ENCODE measurements around the gene GGTA1.

Gene GGTA1

DNA sequence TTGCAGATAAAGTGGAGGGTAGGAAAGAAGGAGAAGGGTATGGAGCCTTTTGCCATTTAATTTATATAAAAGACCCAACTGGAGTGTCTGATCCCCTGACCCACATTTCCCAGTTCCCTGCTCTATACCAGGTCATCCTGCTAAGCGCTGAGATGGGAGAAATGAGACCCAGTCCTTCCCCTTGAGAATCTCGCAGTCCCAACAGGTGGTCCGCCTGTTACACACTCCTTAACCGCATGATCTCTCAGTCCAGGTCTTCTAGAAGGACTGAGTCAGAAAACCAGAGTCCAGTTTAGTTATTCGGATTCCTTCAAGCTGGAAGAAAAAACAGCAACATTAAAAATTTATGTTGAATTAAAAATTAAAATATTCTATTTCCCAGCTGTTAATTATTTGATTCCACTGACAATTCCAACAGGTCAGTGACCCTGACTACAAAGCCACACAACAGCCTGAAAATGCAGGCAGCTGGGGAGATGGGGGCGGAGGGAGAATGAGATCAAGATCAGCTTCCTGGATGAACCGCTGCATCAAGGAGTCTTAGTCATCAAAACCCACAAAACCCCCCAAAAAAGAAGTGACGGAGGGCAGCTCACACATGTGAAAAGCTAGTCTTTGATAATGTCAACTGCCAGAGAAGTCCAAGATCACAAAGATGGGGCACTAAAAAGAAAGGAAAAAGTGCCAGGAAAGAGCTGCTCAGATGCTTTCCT is 44.0 kb downstream of the GGTA1 start:
- Mint-ChIP-seq H3K9me3 (no peaks in the 10 kb centered on the region), H3K27me3 (peaks cover 41% of the 10 kb centered on the region), H3K4me3 (no peak overlapping the region), H3K36me3 (ENCODE audit: low read depth) (no peaks in the 10 kb centered on the region), H3K4me1 (peaks cover 32% of the 10 kb centered on the region), H3K27ac (peak overlapping the region; percentile 52)
- DNase-seq (peak; percentile 52), ATAC-seq (peak; percentile 90)

DNA sequence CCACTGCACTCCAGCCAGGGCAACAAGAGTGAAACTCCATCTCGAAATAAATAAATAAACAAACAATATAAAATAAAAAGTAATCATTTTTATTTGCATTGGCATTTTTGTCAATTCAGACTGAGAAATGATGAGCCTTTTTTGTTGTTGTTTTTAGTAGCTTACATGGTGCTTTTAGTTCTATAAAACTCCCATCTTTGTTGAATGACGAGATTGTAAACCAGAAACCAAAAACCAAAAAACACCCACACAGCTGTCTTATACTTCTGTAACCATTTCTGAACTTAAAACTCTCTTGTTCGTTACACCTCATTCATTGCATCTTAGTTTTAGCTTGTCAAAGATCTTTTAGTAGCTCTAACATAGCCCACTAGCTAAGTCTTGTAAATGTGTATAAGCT is 44.7 kb downstream of the GGTA1 start:
- ATAC-seq: peak; percentile 37
- no peak for DNase-seq
- Mint-ChIP-seq H3K4me1 (peaks cover 32% of the 10 kb centered on the region), H3K9me3 (no peaks in the 10 kb centered on the region), H3K4me3 (no peak overlapping the region), H3K36me3 (ENCODE audit: low read depth) (no peaks in the 10 kb centered on the region), H3K27ac (peak overlapping the region; percentile 52), H3K27me3 (peaks cover 38% of the 10 kb centered on the region)

DNA sequence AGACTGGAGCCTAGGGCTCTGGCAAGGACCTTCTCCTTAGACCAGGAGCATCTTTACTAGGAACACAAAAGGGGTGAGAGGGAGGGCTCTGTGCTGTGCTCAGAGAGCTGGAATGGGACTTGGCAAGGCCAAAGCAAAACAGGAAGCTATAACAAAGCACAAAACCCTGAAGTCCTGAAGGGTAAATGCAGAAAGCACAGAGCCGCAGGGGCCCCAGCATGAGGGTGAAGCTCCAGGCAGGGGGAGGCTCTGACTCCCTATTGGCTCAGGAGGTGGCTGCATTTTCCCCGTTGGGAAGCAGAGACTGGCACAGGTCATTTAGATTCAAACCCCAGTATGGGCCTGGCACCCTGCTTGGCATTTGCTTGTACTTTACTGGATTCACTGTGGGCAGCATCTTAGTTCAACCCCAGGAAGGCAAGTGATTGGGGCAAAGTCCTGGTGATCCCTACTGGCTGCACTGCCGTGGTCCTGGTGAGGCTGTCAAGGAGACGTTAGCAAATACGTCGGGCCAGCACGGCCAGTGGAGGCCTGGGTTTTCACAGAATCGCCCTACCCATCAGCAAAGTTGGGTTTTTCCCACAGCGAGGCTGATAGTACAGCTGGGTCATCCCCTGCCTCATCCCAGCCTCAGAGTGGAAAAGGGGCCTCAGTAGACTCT is 46.3 kb downstream of the GGTA1 start:
- Mint-ChIP-seq H3K9me3 (no peaks in the 10 kb centered on the region), H3K27me3 (peaks cover 32% of the 10 kb centered on the region), H3K4me3 (no peak overlapping the region), H3K27ac (no peak overlapping the region), H3K4me1 (peaks cover 32% of the 10 kb centered on the region), H3K36me3 (ENCODE audit: low read depth) (no peaks in the 10 kb centered on the region)
- DNase-seq: no peak
- ATAC-seq: no peak

DNA sequence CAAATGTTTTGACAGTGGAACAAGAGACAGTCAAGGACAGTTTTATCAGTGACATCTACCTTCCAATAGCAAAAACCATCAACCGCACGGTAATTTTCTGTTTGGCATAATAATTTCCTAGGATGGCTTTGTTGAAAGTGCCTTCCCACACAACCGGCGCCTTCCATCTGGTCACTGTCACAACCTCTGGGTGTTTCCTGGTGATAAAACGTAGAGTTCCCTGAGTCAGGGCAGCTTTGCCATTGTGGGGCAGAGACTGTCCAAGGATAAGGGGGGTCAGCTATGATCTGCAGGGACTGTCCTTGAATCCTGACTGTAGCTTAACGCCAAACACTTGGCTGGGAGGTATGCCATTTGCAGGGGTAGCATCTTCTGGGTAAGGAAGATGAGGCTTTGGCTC is 47.6 kb downstream of the GGTA1 start:
- ATAC-seq (no peak), DNase-seq (no peak)
- Mint-ChIP-seq H3K27me3 (peaks cover 33% of the 10 kb centered on the region), H3K4me3 (no peak overlapping the region), H3K36me3 (ENCODE audit: low read depth) (no peaks in the 10 kb centered on the region), H3K27ac (no peak overlapping the region), H3K9me3 (no peaks in the 10 kb centered on the region), H3K4me1 (peaks cover 39% of the 10 kb centered on the region)

DNA sequence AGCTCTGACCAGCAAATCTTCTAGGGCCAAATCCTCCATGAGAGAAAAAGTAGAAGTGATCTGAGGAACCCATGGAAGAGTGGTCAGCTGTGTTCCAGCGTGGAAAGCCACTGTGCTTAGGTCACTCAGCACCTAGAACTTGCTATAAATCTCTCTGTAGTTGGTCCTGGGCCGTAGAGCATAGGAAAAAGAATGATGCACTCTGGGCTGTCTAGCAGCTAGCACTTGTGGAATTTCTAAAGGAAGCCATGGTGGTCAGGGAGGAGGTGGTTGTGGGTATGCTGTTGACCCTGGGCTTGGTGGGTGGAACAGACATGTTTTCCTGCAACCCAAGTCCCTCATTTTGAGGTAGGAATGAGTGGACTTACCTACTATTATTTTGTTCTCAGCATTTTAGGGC is 48.1 kb downstream of the GGTA1 start:
- Mint-ChIP-seq H3K27me3 (peaks cover 30% of the 10 kb centered on the region), H3K4me1 (peaks cover 36% of the 10 kb centered on the region), H3K36me3 (ENCODE audit: low read depth) (no peaks in the 10 kb centered on the region), H3K27ac (no peak overlapping the region), H3K9me3 (no peaks in the 10 kb centered on the region), H3K4me3 (no peak overlapping the region)
- ATAC-seq (no peak), DNase-seq (no peak)

DNA sequence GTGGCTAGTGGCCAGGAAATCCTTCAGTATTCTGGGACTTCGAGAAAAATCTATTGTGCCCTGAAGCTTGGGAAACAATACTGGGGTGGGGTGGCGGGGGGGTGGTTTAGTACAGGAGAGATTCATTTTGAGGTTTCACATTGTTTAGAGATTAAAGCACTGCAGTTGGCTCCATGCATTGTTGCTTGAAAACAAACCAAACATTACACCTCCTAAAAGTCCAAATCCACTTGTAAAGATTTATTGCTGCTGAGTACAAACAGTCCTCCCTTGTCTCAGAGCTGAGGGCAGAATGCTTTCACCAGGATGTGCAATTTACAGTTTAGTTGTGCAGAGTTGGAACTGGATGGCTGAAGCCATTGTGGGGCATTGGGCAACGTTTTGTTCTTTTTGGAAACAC is 49.4 kb downstream of the GGTA1 start:
- Mint-ChIP-seq H3K27me3 (peaks cover 30% of the 10 kb centered on the region), H3K4me3 (no peak overlapping the region)
- DNase-seq: no peak

DNA sequence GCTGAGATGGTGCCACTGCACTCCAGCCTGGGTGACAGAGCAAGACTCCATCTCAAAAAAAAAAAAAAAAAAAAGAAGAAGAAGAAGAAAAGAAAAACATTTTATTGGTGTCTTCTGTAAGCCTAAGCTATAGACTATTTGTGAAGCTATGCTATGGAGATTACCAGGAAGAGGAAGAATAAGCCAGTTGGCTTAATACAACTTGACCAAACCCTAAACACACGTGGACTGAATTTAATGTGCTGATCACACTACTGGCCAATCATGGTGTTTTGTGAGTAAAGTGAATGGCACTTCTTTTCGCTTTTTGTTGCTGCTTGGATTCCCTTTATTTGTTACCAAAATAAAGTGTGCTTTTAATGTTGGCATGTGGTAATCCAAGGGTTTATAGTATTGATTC is 49.9 kb downstream of the GGTA1 start:
- no peak overlapping the region for H3K4me3 Mint-ChIP-seq
- H3K27ac Mint-ChIP-seq: no peak overlapping the region
- DNase-seq (no peak), ATAC-seq (no peak)
- H3K4me1 Mint-ChIP-seq: peaks cover 19% of the 10 kb centered on the region
- H3K9me3 Mint-ChIP-seq: no peaks in the 10 kb centered on the region
- peaks cover 30% of the 10 kb centered on the region for H3K27me3 Mint-ChIP-seq
- no peaks in the 10 kb centered on the region for H3K36me3 Mint-ChIP-seq (ENCODE audit: low read depth)

More for the DNA sequence above, 49.4 kb downstream of the GGTA1 start:
- H3K27ac Mint-ChIP-seq: no peak overlapping the region
- H3K4me1 Mint-ChIP-seq: peaks cover 23% of the 10 kb centered on the region
- no peaks in the 10 kb centered on the region for H3K36me3 Mint-ChIP-seq (ENCODE audit: low read depth)
- no peaks in the 10 kb centered on the region for H3K9me3 Mint-ChIP-seq
- ATAC-seq: no peak

DNA sequence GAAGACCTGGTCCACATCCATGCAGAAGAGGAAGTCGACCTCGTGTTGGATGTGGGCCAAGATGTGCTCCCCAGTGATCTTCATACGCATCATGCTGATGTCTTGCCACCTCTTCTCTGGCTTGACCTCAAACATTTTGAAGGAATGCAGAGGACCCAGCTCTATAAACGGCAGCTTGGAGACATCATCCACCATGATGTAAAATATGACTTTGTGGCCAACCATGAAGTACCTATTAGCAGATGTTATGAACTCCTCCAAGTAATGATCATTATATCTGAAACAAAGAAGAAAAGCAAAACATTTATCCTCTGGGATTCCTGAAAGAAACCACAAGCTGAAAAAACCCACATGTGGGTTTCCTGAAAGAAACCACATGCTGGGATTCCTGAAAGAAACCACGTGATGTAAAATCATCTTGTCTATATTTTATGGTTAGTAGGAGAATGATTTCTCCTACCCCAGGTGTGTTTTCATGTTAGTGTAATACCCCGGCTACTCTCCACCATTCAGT is 52.3 kb downstream of the GGTA1 start:
- H3K27ac Mint-ChIP-seq: no peak overlapping the region
- H3K27me3 Mint-ChIP-seq: peaks cover 28% of the 10 kb centered on the region
- no peak for DNase-seq
- H3K4me1 Mint-ChIP-seq: peaks cover 15% of the 10 kb centered on the region
- no peak for ATAC-seq
- H3K36me3 Mint-ChIP-seq (ENCODE audit: low read depth): no peaks in the 10 kb centered on the region
- H3K9me3 Mint-ChIP-seq: no peaks in the 10 kb centered on the region
- H3K4me3 Mint-ChIP-seq: no peak overlapping the region

DNA sequence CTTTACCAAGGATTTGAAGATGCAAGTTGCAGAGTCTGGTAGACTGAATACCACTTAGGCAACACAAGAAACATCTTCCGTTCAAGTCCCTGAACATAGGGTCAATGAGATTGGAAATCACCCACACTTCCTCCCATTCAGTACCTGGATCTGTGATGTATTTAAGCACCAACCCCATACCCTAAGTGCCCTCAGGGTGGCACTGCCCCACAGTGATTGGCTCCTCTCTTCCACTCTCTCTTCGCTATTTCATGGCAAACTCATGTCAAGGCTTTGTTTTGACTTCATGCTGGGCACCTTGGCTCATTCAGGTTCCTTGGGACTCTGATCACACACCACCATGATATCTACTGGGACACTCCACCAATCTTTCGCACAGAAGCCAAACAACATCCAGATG is 53.7 kb downstream of the GGTA1 start:
- Mint-ChIP-seq H3K27ac (no peak overlapping the region), H3K9me3 (no peaks in the 10 kb centered on the region), H3K36me3 (ENCODE audit: low read depth) (no peaks in the 10 kb centered on the region), H3K4me3 (no peak overlapping the region), H3K27me3 (peaks cover 22% of the 10 kb centered on the region), H3K4me1 (peaks cover 7% of the 10 kb centered on the region)
- DNase-seq (peak; percentile 22), ATAC-seq (peak; percentile 68)

DNA sequence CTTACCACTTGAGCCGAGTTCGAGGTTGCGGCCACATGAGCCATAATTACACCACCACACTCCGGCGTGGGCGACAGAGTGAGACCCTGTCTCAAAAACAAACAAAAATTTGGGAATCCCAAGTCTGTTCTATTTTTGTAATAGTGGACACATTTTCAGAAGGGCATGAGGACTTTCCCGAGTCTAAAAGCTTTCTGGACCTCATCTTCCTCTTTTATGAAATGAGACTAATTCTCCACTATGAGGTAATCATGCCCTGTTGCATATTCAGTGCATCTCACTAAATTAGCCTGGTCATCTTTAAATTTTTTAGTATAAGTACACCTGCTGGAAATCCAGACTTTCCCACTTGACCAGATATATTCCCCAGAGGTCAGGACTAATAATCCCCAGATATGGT is 55.7 kb downstream of the GGTA1 start:
- no peaks in the 10 kb centered on the region for H3K36me3 Mint-ChIP-seq (ENCODE audit: low read depth)
- DNase-seq (no peak), ATAC-seq (no peak)
- no peak overlapping the region for H3K4me3 Mint-ChIP-seq
- H3K27ac Mint-ChIP-seq: no peak overlapping the region
- H3K4me1 Mint-ChIP-seq: peaks cover 7% of the 10 kb centered on the region
- peaks cover 14% of the 10 kb centered on the region for H3K27me3 Mint-ChIP-seq
- H3K9me3 Mint-ChIP-seq: no peaks in the 10 kb centered on the region

DNA sequence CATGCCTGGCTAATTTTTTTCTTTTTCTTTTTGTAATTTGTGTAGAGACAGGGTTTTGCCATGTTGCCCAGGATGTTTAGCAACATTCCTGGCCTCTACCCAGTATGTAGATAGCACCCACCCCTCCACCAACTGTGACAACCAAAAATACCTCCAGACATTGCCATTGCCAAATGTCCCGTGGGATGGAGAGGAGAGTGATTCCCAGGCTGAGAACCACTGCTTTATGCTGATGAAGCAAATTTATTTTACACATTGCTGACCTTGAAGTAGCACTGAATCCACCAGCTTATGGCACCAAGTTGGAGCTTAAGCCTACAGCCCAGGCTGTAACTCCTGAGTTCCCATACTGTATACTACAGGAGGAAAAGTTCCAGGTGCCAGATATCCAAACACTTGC is 58.5 kb downstream of the GGTA1 start:
- H3K4me1 Mint-ChIP-seq: no peaks in the 10 kb centered on the region
- DNase-seq (no peak), ATAC-seq (no peak)
- H3K4me3 Mint-ChIP-seq: no peak overlapping the region
- peaks cover 2% of the 10 kb centered on the region for H3K27me3 Mint-ChIP-seq
- H3K9me3 Mint-ChIP-seq: no peaks in the 10 kb centered on the region
- no peak overlapping the region for H3K27ac Mint-ChIP-seq
- no peaks in the 10 kb centered on the region for H3K36me3 Mint-ChIP-seq (ENCODE audit: low read depth)

DNA sequence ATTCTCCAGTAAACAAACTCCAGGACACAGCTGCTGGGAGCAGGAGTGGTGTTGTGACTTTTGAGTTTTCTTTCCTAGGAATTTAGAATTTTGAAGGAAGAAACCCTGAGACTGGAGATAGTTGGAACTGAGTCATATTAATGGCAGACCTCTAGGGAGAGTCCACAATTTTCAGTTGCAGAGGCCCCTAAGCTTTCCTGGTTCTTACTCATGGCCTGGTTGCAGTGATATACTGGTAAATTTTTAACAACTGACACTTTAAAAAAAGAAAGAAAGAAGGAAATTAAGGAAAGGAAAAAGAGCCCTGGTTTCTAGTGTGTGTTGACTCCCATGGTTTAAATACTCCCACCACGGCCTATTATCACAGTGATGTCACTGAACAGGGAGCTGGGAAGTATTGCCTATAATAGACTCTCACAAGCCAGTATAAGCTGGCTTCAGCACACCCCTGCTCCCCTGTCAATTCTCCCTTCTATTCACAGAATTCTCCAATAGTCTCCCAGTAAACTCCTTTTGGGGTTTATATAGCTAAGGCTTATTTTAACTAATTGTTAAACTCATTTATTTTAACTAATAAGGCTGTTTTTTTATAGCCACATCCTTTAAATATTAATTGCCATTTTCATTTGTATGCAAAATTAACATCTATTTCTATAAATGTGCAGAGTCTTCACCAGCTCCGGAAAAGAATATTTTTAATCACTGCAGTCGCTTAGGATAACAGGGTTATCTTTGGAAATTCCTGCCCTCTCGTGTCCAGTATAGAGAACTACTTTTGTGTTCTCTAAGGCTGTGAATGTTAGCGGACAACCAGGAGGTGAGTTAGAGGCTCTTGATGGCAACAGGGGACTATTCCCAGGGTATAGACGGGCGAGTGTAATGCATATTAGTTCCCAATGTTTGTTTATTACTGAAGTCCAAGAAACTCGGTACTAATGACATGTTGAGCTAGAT is 59.7 kb downstream of the GGTA1 start:
- Mint-ChIP-seq H3K36me3 (ENCODE audit: low read depth) (no peaks in the 10 kb centered on the region), H3K9me3 (no peaks in the 10 kb centered on the region), H3K27ac (no peak overlapping the region), H3K4me1 (no peaks in the 10 kb centered on the region), H3K27me3 (peaks cover 8% of the 10 kb centered on the region), H3K4me3 (no peak overlapping the region)
- no peak for ATAC-seq
- DNase-seq: no peak

DNA sequence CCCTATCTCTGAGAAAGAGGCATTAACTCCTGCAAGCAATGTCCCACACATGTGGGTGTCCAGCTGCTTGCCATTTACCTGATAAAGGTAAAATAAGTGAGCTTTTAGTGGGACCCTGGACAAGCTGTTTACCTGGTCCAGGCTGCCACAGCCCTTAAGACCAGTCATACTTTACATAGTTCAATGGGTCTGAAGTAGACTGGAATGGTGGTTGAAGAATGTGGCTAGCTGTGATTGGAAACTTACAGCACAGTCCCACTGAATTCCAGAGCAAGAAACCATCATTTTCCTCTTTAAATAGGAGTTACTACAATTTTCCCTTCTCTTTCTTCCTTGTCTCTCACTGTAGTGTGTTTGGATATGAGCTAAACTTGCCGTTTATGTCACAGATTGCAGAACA is 60.6 kb downstream of the GGTA1 start:
- Mint-ChIP-seq H3K9me3 (no peaks in the 10 kb centered on the region), H3K4me1 (no peaks in the 10 kb centered on the region), H3K27ac (no peak overlapping the region), H3K4me3 (no peak overlapping the region), H3K36me3 (ENCODE audit: low read depth) (no peaks in the 10 kb centered on the region), H3K27me3 (peaks cover 8% of the 10 kb centered on the region)
- ATAC-seq: no peak
- DNase-seq: no peak

DNA sequence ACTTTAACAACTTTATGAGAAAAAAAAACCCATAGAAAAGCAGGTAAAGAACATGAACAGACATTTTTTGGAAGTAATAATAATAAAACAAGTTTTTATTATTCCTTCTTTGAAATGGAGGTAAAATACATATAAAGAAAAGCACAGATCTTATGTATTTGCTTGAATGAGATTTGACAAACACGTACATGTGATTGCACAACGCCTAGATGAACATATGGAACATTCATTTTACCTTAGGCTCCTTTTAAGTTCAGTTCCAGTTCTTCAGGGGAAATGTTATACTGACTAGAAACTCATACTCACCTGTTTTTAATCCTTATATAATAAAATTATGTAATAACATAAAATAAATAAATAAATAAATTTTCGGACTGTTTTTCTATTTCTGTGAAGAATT is 61.8 kb downstream of the GGTA1 start:
- Mint-ChIP-seq H3K4me3 (no peak overlapping the region), H3K9me3 (no peaks in the 10 kb centered on the region), H3K27me3 (peaks cover 5% of the 10 kb centered on the region), H3K36me3 (ENCODE audit: low read depth) (no peaks in the 10 kb centered on the region), H3K27ac (no peak overlapping the region), H3K4me1 (no peaks in the 10 kb centered on the region)
- no peak for DNase-seq
- no peak for ATAC-seq

Data from activated naive CD8-positive, alpha-beta T cell treated with anti-CD3 and anti-CD28 coated beads, Interleukin-2, amount 50 U/mL, for 24 hours (primary cell).